GM12878 (cell line): ENCODE results near the gene PRTN3. TPM values are rescaled to one million over a fixed set of nuclear protein-coding genes. Genes with fewer than 3 reads are reported as not detected.

ENCODE experiments used
- ATAC-seq: fragments of 200-7000 bp; cut with Tn5 transposase; 3 replicates; pipeline ENCODE4 v1.9.1; 2020; ENCODE audit warnings: mild to moderate bottlenecking, moderate library complexity
- BruUV-seq: library from RNA; stranded (reverse); fragments of 400-500 nt; replicated peaks from 2 replicates; lab custom pipeline; 2021; lab: Mats Ljungman, UMichigan
- CTCF ChIA-PET: fragments of 300-600 bp; sonication (Branson Sonifier 250); formaldehyde crosslinking; extraction: SDS; loops from one replicate; lab custom pipeline; 2021; ENCODE audit warnings: inconsistent platforms; lab: Yijun Ruan, JAX
- POLR2A ChIA-PET: fragments of 350-600 bp; formaldehyde crosslinking; extraction: SDS; loops from one replicate; lab custom pipeline; 2021; ENCODE audit warnings: inconsistent platforms; lab: Charles Lee
- RAD21 ChIA-PET: fragments of 300-600 bp; sonication (Branson Sonifier 250); formaldehyde crosslinking; loops from one replicate; lab custom pipeline; 2023; ENCODE audit warnings: antibody characterized with exemption; ENCODE audit not compliant: unreplicated experiment; lab: Charles Lee
- SMC1A ChIA-PET: fragments of 300-600 bp; sonication (Branson Sonifier 250); formaldehyde crosslinking; loops from one replicate; lab custom pipeline; 2023; ENCODE audit not compliant: unreplicated experiment, uncharacterized antibody; lab: Charles Lee
- DNase-seq: peaks from one replicate; pipeline ENCODE4 v3.0.0-alpha.2; 2011; ENCODE audit warnings: low read depth, low spot score
- FAIRE-seq: peaks from 3 replicates; lab custom pipeline; 2011; peaks lifted over from hg19 to GRCh38; lab: Jason Lieb, UNC
- H2AFZ ChIP-seq: 2 replicates; pipeline ENCODE4 v1.6.0; 2011; ENCODE audit warnings: low read depth, low read length, control low read depth; ENCODE audit not compliant: control insufficient read depth
- H3K27ac ChIP-seq: 2 replicates; pipeline ENCODE4 v1.5.1; 2011; ENCODE audit warnings: control low read depth; ENCODE audit not compliant: control insufficient read depth, insufficient read depth
- H3K27me3 ChIP-seq, 2 experiments: replicated peaks in 1 of 2; 2 replicates each; pipeline versions ENCODE4 v1.6.0 to v1.6.1; 2011; ENCODE audit warnings: low read length in 1 of 2; ENCODE audit not compliant: control insufficient read depth in 2 of 2, insufficient read depth in 2 of 2
- H3K36me3 ChIP-seq, 2 experiments: 2 replicates each; pipeline ENCODE4 v1.5.1; 2011; ENCODE audit warnings: low read length in 1 of 2; ENCODE audit not compliant: control insufficient read depth in 2 of 2, insufficient read depth in 2 of 2
- H3K4me1 ChIP-seq: 2 replicates; pipeline ENCODE4 v1.6.1; 2011; ENCODE audit warnings: mild to moderate bottlenecking, low read length, moderate library complexity, mixed read lengths; ENCODE audit not compliant: control insufficient read depth, insufficient read depth
- H3K4me2 ChIP-seq: 2 replicates; pipeline ENCODE4 v1.6.0; 2011; ENCODE audit warnings: control low read depth; ENCODE audit not compliant: control insufficient read depth, insufficient read depth
- H3K4me3 ChIP-seq: fragments of 200-600 bp; sonication (generic); 2 replicates; pipeline ENCODE4 v1.5.1; 2016
- H3K79me2 ChIP-seq: 2 replicates; pipeline ENCODE4 v1.6.0; 2011; ENCODE audit warnings: low read length; ENCODE audit not compliant: control insufficient read depth, insufficient read depth
- H3K9ac ChIP-seq: 2 replicates; pipeline ENCODE4 v1.8.0; 2011; ENCODE audit warnings: low read length, control low read depth, mixed read lengths; ENCODE audit not compliant: control insufficient read depth, insufficient read depth
- H3K9me3 ChIP-seq: replicated peaks from 3 replicates; pipeline ENCODE4 v1.5.1; 2011; ENCODE audit warnings: mild to moderate bottlenecking, low read length; ENCODE audit not compliant: control insufficient read depth, insufficient read depth
- H4K20me1 ChIP-seq: 2 replicates; pipeline ENCODE4 v1.6.0; 2011; ENCODE audit not compliant: control insufficient read depth, insufficient read depth
- CUX1 ChIP-seq: IDR thresholded peaks from 2 replicates; pipeline ENCODE4 v1.6.1; 2012; ENCODE audit warnings: improper control_type of control experiment, low read depth, low read length; ENCODE audit not compliant: insufficient replicate concordance
- E4F1 ChIP-seq: fragments of 450-650 bp; IDR thresholded peaks from 2 replicates; pipeline ENCODE4 v1.6.1; 2018; ENCODE audit warnings: borderline replicate concordance, mild to moderate bottlenecking; ENCODE audit not compliant: partially characterized antibody
- IRF3 ChIP-seq: fragments of 450-650 bp; IDR thresholded peaks from 2 replicates; pipeline ENCODE4 v1.6.1; 2014; ENCODE audit warnings: mild to moderate bottlenecking
- POLR2AphosphoS5 ChIP-seq: IDR thresholded peaks from 2 replicates; pipeline ENCODE4 v1.6.1; 2011; ENCODE audit warnings: mild to moderate bottlenecking, low read length, inconsistent platforms
- WGBS: methylation state at CpG from one replicate; pipeline ENCODE4 v1.1.6; 2016; ENCODE audit warnings: low lambda C conversion rate; ENCODE audit not compliant: insufficient replicate concordance, insufficient coverage; ENCODE audit errors: missing lambda C conversion rate; 5-methylcytosine and 5-hydroxymethylcytosine counted together
- in situ Hi-C: fragments of 300-500 bp; cut with MboI; formaldehyde crosslinking; loops from 9 replicates; pipeline ENCODE4 v1.14.3; 2018; ENCODE audit warnings: mixed read lengths
- intact Hi-C: fragments of 100-400 bp; cut with micrococcal nuclease; formaldehyde crosslinking; loops from one replicate; pipeline ENCODE4 v1.14.2; 2022; ENCODE audit not compliant: unreplicated experiment
- polyA plus RNA-seq, 11 experiments: library from polyadenylated mRNA; depleted of rRNA in 4 of 11; unstranded in 6 of 11; stranded (reverse) in 5 of 11; fragments of >200 nt; fragmentation: Nextera tagmentation in 4 of 11; fragmentation: Illumina TruSeq in 1 of 11; extraction: Ambion mirVana in 4 of 11; extraction: Trizol in 1 of 11; gene quantifications; 1 replicate in 1 of 11; 2 replicates in 10 of 11; pipeline versions ENCODE4 v1.2.1 to v1.2.3, GENCODE V29; 2011 to 2016; ENCODE audit warnings: inconsistent platforms in 2 of 11, missing spikeins in 2 of 11, low read depth in 1 of 11
- total RNA-seq, 4 experiments: library from RNA; depleted of rRNA in 3 of 4; stranded (reverse); fragments of >200 nt in 3 of 4; fragmentation: Illumina TruSeq in 1 of 4; extraction: Trizol in 1 of 4; gene quantifications; 2 replicates each; pipeline versions ENCODE4 v1.2.1 to v1.2.3, GENCODE V29; 2013 to 2021
- TF ChIP-seq, protein P1 (sequence below): fragments of 450-650 bp; IDR thresholded peaks from 2 replicates; pipeline ENCODE4 v1.6.1; 2017; ENCODE audit warnings: low read depth, mild to moderate bottlenecking, moderate library complexity

PRTN3 gene
- total and polyA plus RNA-seq, 10 of the 15 experiments (the other 5 are each of a cell fraction or from before 2014, with no cell fraction given), result 0.08 TPM; not detected in 9

DNA sequence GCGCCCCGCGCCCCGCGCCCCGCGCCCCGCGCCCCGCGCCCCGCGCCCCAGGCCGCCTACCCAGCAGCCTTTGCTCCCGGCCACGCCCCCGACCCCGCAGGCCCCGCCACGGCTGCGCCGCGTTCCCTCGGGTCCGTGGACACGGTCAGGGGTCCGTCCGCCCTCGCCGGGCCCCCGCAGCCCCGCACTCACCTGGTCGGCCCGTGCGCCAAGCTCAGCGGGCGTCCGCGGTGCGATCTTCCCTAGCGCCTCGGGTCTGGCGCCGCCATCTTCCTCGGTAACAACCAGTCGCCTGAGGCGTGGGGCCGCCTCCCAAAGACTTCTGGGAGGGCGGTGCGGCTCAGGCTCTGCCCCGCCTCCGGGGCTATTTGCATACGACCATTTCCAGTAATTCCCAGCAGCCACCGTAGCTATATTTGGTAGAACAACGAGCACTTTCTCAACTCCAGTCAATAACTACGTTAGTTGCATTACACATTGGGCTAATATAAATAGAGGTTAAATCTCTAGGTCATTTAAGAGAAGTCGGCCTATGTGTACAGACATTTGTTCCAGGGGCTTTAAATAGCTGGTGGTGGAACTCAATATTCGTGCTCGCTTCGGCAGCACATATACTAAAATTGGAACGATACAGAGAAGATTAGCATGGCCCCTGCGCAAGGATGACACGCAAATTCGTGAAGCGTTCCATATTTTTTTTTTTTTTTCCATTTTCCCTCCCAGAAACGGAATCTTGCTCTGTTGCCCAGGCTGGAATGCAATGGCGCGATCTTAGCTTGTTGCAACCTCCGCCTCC is 52.3 kb downstream of the PRTN3 start, which contains the start of the genes MED16 and RNU6-9 (continued):
- no peak for TF ChIP-seq CUX1

DNA sequence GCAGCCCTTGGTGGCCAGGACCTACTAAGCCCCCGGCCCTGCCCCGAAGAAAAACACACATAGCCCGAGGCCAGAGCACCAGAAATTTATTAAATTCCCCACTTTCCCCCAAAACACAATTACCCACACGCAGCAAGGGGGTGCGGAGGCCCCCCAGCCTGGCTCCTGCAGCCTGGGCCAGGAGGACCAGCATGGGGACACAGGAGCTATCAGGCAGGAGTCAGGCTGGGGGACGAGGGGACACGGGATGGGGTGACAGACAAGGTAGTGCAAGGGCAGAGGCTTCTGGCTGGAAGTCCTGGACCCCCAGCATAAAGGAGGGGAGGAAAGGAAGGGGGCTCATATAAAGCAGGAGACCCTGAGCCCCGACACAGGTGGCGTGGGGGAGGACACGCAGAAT is 55.6 kb downstream of the PRTN3 start:
- TF ChIP-seq IRF3 (no peak), E4F1 (no peak), POLR2AphosphoS5 (no peak)
- TF ChIP-seq, protein P1, sequence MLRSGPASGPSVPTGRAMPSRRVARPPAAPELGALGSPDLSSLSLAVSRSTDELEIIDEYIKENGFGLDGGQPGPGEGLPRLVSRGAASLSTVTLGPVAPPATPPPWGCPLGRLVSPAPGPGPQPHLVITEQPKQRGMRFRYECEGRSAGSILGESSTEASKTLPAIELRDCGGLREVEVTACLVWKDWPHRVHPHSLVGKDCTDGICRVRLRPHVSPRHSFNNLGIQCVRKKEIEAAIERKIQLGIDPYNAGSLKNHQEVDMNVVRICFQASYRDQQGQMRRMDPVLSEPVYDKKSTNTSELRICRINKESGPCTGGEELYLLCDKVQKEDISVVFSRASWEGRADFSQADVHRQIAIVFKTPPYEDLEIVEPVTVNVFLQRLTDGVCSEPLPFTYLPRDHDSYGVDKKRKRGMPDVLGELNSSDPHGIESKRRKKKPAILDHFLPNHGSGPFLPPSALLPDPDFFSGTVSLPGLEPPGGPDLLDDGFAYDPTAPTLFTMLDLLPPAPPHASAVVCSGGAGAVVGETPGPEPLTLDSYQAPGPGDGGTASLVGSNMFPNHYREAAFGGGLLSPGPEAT, result no peak
- no TSS peak for BruUV-seq
- no peaks in the 10 kb centered on the region for H3K27me3 ChIP-seq
- ChIA-PET CTCF (interaction anchor here (0.6 to 1.3 kb wide), 2 partner anchors 10 to 29 kb away, joined by 3 to 4 read pairs; no protein-coding TSS in a partner anchor), SMC1A (interaction anchor here (0.5 to 3.0 kb wide), 2 partner anchors 9 to 11 kb away, joined by 4 to 9 read pairs; no protein-coding TSS in a partner anchor), RAD21 (no interaction called here), POLR2A (interaction anchor here (0.5 kb wide), 1 partner anchor 92 kb away, joined by 3 read pairs; no protein-coding TSS in a partner anchor)
- DNase-seq, result no peak
- no peak overlapping the region for H3K9ac ChIP-seq
- H3K4me2 ChIP-seq, result no peak overlapping the region
- in situ Hi-C loops, result no loop called here
- H3K9me3 ChIP-seq, result no peaks in the 10 kb centered on the region
- H3K4me3 ChIP-seq, result no peak overlapping the region
- H3K79me2 ChIP-seq, result peaks cover 7% of the 10 kb centered on the region
- intact Hi-C loops, result no loop called here
- no peak for FAIRE-seq
- 97% methylated on average over 10 of the region's 10 CpGs for WGBS
- no peak overlapping the region for H3K27ac ChIP-seq
- H2AFZ ChIP-seq, result no peak overlapping the region
- H3K36me3 ChIP-seq, result peaks cover 0 to 6% of the 10 kb centered on the region in 2 experiments; a peak in 2 of 4 replicates
- H3K4me1 ChIP-seq, result no peaks in the 10 kb centered on the region
- no peaks in the 10 kb centered on the region for H4K20me1 ChIP-seq
- no peak for ATAC-seq
